H1 (cell line): ENCODE results near the gene NELL1. TPM values are rescaled to one million over a fixed set of nuclear protein-coding genes. Genes with fewer than 3 reads are reported as not detected.

Source experiments
- CTCF ChIA-PET: fragments of 300-600 bp; sonication (Branson Sonifier 250); formaldehyde crosslinking; loops from one replicate; lab custom pipeline; 2021; ENCODE audit not compliant: partially characterized antibody; lab: Charles Lee
- POLR2A ChIA-PET: fragments of 300-600 bp; sonication (Branson Sonifier 250); formaldehyde crosslinking; loops from one replicate; lab custom pipeline; 2021; ENCODE audit warnings: inconsistent platforms; ENCODE audit not compliant: partially characterized antibody; lab: Charles Lee
- DNase-seq, 2 experiments: peaks; one replicate each; pipeline versions ENCODE4 v3.0.0 to v3.0.0-alpha.2; 2010 to 2022; ENCODE audit warnings: low spot score in 2 of 2, low read depth in 1 of 2, mixed read lengths in 1 of 2
- FAIRE-seq: peaks from 2 replicates; lab custom pipeline; 2011; peaks lifted over from hg19 to GRCh38; lab: Jason Lieb, UNC
- H2AFZ ChIP-seq: 2 replicates; pipeline ENCODE4 v1.8.1; 2012; ENCODE audit warnings: low read length, inconsistent platforms
- H2AK5ac ChIP-seq: 2 replicates; pipeline ENCODE4 v1.6.1; 2013; ENCODE audit warnings: low read depth, low read length
- H2BK120ac ChIP-seq: replicated peaks from 2 replicates; pipeline ENCODE3; 2013; ENCODE audit warnings: low read depth, low read length, inconsistent platforms
- H2BK12ac ChIP-seq: 2 replicates; pipeline ENCODE4 v1.6.1; 2013; ENCODE audit warnings: low read depth, low read length
- H2BK15ac ChIP-seq: 2 replicates; pipeline ENCODE4 v1.6.1; 2013; ENCODE audit warnings: low read length
- H2BK20ac ChIP-seq: 2 replicates; pipeline ENCODE4 v1.6.1; 2013; ENCODE audit warnings: low read length
- H2BK5ac ChIP-seq: 2 replicates; pipeline ENCODE4 v1.6.1; 2013; ENCODE audit warnings: low read depth, low read length
- H3K14ac ChIP-seq: 2 replicates; pipeline ENCODE4 v1.6.1; 2013; ENCODE audit warnings: inconsistent platforms; ENCODE audit not compliant: insufficient read length
- H3K18ac ChIP-seq: 2 replicates; pipeline ENCODE4 v1.6.1; 2013; ENCODE audit warnings: low read length; ENCODE audit errors: extremely low read depth
- H3K23ac ChIP-seq: 2 replicates; pipeline ENCODE4 v1.6.1; 2013; ENCODE audit warnings: inconsistent platforms; ENCODE audit not compliant: insufficient read length
- H3K23me2 ChIP-seq: 2 replicates; pipeline ENCODE4 v1.6.1; 2013; ENCODE audit warnings: low read depth, low read length
- H3K27ac ChIP-seq: 2 replicates; pipeline ENCODE4 v1.6.1; 2011; ENCODE audit warnings: low read depth, low read length, inconsistent platforms
- H3K27me3 ChIP-seq, 4 experiments: replicated peaks in 1 of 4; 1 replicate in 1 of 4; 2 replicates in 3 of 4; pipeline versions ENCODE4 v1.6.1 to v1.8.1; 2011 to 2013; ENCODE audit warnings: low read length in 3 of 4, mild to moderate bottlenecking in 3 of 4, inconsistent platforms in 2 of 4, mixed read lengths in 2 of 4, moderate library complexity in 1 of 4; ENCODE audit not compliant: control insufficient read depth in 3 of 4, insufficient read depth in 3 of 4; ENCODE audit errors: extremely low read depth in 1 of 4
- H3K36me3 ChIP-seq, 4 experiments: 2 replicates each; pipeline versions ENCODE4 v1.6.1 to v1.8.1; 2011 to 2013; ENCODE audit warnings: mild to moderate bottlenecking in 4 of 4, low read length in 3 of 4, moderate library complexity in 2 of 4, control low read depth in 1 of 4, inconsistent platforms in 1 of 4; ENCODE audit not compliant: insufficient read depth in 4 of 4, control insufficient read depth in 2 of 4
- H3K4ac ChIP-seq: replicated peaks from 2 replicates; pipeline ENCODE3; 2013; ENCODE audit warnings: low read length, low read depth, mixed read lengths, inconsistent platforms; ENCODE audit not compliant: insufficient read length
- H3K4me1 ChIP-seq, 4 experiments: replicated peaks in 1 of 4; 1 replicate in 1 of 4; 2 replicates in 3 of 4; pipeline versions ENCODE4 v1.6.1 to v1.8.1; 2011 to 2013; ENCODE audit warnings: low read length in 3 of 4, inconsistent platforms in 2 of 4, mixed read lengths in 1 of 4; ENCODE audit not compliant: insufficient read depth in 4 of 4, control insufficient read depth in 3 of 4
- H3K4me2 ChIP-seq, 2 experiments: 2 replicates each; pipeline versions ENCODE4 v1.6.1 to v1.8.1; 2011 to 2013; ENCODE audit warnings: low read depth in 2 of 2, low read length in 2 of 2, control low read depth in 1 of 2, inconsistent platforms in 1 of 2, mild to moderate bottlenecking in 1 of 2; ENCODE audit not compliant: insufficient read depth in 1 of 2
- H3K4me3 ChIP-seq, 4 experiments: fragments of 200-600, 300-600 bp in 1 of 4; sonication (generic), shearing (Covaris generic), sonication (Bioruptor Twin) in 1 of 4; 2 replicates each; pipeline versions ENCODE4 v1.5.1 to v1.8.1; 2011 to 2016; ENCODE audit warnings: low read length in 4 of 4, low read depth in 3 of 4, control low read depth in 2 of 4, inconsistent platforms in 2 of 4, mild to moderate bottlenecking in 2 of 4, mixed read lengths in 1 of 4, moderate library complexity in 1 of 4; ENCODE audit not compliant: insufficient read depth in 2 of 4; ENCODE audit errors: extremely low read depth in 1 of 4
- H3K56ac ChIP-seq: replicated peaks from 2 replicates; pipeline ENCODE3; 2013; ENCODE audit warnings: low read depth, mild to moderate bottlenecking, mixed read lengths, low read length, inconsistent platforms; ENCODE audit not compliant: insufficient read length
- H3K79me1 ChIP-seq: 2 replicates; pipeline ENCODE4 v1.6.1; 2013; ENCODE audit warnings: low read depth, low read length, control low read depth
- H3K79me2 ChIP-seq, 2 experiments: 2 replicates each; pipeline versions ENCODE4 v1.6.1 to v1.8.1; 2012 to 2013; ENCODE audit warnings: low read length in 2 of 2, mild to moderate bottlenecking in 2 of 2, inconsistent platforms in 1 of 2; ENCODE audit not compliant: insufficient read depth in 2 of 2, control insufficient read depth in 1 of 2
- H3K9ac ChIP-seq, 4 experiments: replicated peaks in 1 of 4; 1 replicate in 1 of 4; 2 replicates in 3 of 4; pipeline versions ENCODE4 v1.6.1 to v1.8.1; 2011 to 2013; ENCODE audit warnings: low read depth in 3 of 4, low read length in 3 of 4, control low read depth in 2 of 4, mild to moderate bottlenecking in 2 of 4, moderate library complexity in 2 of 4, inconsistent platforms in 1 of 4; ENCODE audit errors: extremely low read depth in 1 of 4
- H3K9me3 ChIP-seq, 2 experiments: 2 replicates each; pipeline versions ENCODE4 v1.6.1 to v1.8.1; 2012 to 2013; ENCODE audit warnings: mild to moderate bottlenecking in 2 of 2, moderate library complexity in 2 of 2, control low read depth in 1 of 2, inconsistent platforms in 1 of 2, low read depth in 1 of 2, low read length in 1 of 2, mixed read lengths in 1 of 2; ENCODE audit not compliant: insufficient read depth in 2 of 2
- H4K20me1 ChIP-seq, 2 experiments: replicated peaks in 1 of 2; 2 replicates each; pipeline versions ENCODE3 to v1.8.1; 2011 to 2013; ENCODE audit warnings: inconsistent platforms in 2 of 2, low read length in 2 of 2, mild to moderate bottlenecking in 1 of 2; ENCODE audit not compliant: insufficient read depth in 2 of 2, control insufficient read depth in 1 of 2
- H4K5ac ChIP-seq: 2 replicates; pipeline ENCODE4 v1.6.1; 2013; ENCODE audit warnings: low read length, low read depth, mixed read lengths, inconsistent platforms; ENCODE audit not compliant: insufficient read length
- H4K8ac ChIP-seq: 2 replicates; pipeline ENCODE4 v1.8.0; 2013; ENCODE audit warnings: mild to moderate bottlenecking, moderate library complexity, low read length, inconsistent platforms; ENCODE audit not compliant: insufficient read depth; ENCODE audit errors: extremely low read depth
- H4K91ac ChIP-seq: replicated peaks from 2 replicates; pipeline ENCODE3; 2013; ENCODE audit warnings: low read length, mixed read lengths, inconsistent platforms; ENCODE audit not compliant: insufficient read length
- BCL11A ChIP-seq, 2 experiments: IDR thresholded peaks; one replicate each; pipeline ENCODE4 v1.6.1; 2011; ENCODE audit warnings: low read depth in 2 of 2, low read length in 2 of 2, mild to moderate bottlenecking in 2 of 2
- CHD2 ChIP-seq: IDR thresholded peaks from 2 replicates; pipeline ENCODE4 v1.6.1; 2012; ENCODE audit warnings: low read length, improper control_type of control experiment
- CTBP2 ChIP-seq: IDR thresholded peaks from 2 replicates; pipeline ENCODE4 v1.7.0; 2011; ENCODE audit warnings: borderline replicate concordance, mild to moderate bottlenecking, moderate library complexity, mixed read lengths, low read length; ENCODE audit not compliant: insufficient read depth, insufficient read length
- EGR1 ChIP-seq: IDR thresholded peaks from 2 replicates; pipeline ENCODE4 v1.6.1; 2011; ENCODE audit warnings: low read depth, low read length, borderline replicate concordance
- EP300 ChIP-seq, 2 experiments: IDR thresholded peaks; 1 replicate in 1 of 2; 2 replicates in 1 of 2; pipeline ENCODE4 v1.6.1; 2011 to 2012; ENCODE audit warnings: low read depth in 2 of 2, low read length in 2 of 2, mild to moderate bottlenecking in 2 of 2, borderline replicate concordance in 1 of 2, inconsistent platforms in 1 of 2, moderate library complexity in 1 of 2
- MAFK ChIP-seq: IDR thresholded peaks from 2 replicates; pipeline ENCODE4 v1.6.1; 2012; ENCODE audit warnings: low read depth, mild to moderate bottlenecking, improper control_type of control experiment, low read length
- MAX ChIP-seq: IDR thresholded peaks from 2 replicates; pipeline ENCODE4 v1.6.1; 2012; ENCODE audit warnings: inconsistent platforms
- WGBS, 2 experiments: shearing (Covaris generic) in 1 of 2; methylation state at CpG; one replicate each; pipeline versions ENCODE4 v1.1.6 to v1.1.7; 2013 to 2015; ENCODE audit warnings: low lambda C conversion rate in 2 of 2, mixed read lengths in 2 of 2, inconsistent platforms in 1 of 2, low coverage in 1 of 2, missing lambda C conversion rate in 1 of 2; ENCODE audit not compliant: insufficient replicate concordance in 2 of 2, insufficient coverage in 1 of 2, insufficient read length in 1 of 2; ENCODE audit errors: extremely low coverage in 1 of 2, missing lambda C conversion rate in 1 of 2; 5-methylcytosine and 5-hydroxymethylcytosine counted together
- polyA plus RNA-seq, 7 experiments: library from polyadenylated mRNA; depleted of rRNA in 3 of 7; stranded (reverse) in 5 of 7; unstranded in 2 of 7; fragments of >200 nt in 5 of 7; fragments of 200-250 nt in 2 of 7; gene quantifications; 1 replicate in 5 of 7; 2 replicates in 1 of 7; 4 replicates in 1 of 7; pipeline versions ENCODE4 v1.2.1 to v1.2.3, GENCODE V29; 2011 to 2013; ENCODE audit warnings: missing spikeins in 2 of 7, mixed read lengths in 2 of 7
- total RNA-seq: library from RNA; stranded (reverse); fragmentation: NEBNext Ultra II Directional; extraction: Animal tissue kit (Norgen Biotek cat#: 25700); gene quantifications from 2 replicates; pipeline ENCODE4 v1.2.1, GENCODE V29; 2021
- TF ChIP-seq, protein P1 (sequence below), 3 experiments: IDR thresholded peaks; 1 replicate in 2 of 3; 2 replicates in 1 of 3; pipeline versions ENCODE4 v1.5.1 to v1.6.1; 2011; ENCODE audit warnings: low read length in 3 of 3, mild to moderate bottlenecking in 3 of 3, inconsistent platforms in 2 of 3, low read depth in 1 of 3, moderate library complexity in 1 of 3; ENCODE audit not compliant: insufficient read depth in 1 of 3; ENCODE audit errors: control extremely low read depth in 1 of 3
- TF ChIP-seq, protein P2 (sequence below): IDR thresholded peaks from 2 replicates; pipeline ENCODE4 v1.6.1; 2012; ENCODE audit warnings: low read length, inconsistent platforms

NELL1 gene
- total and polyA plus RNA-seq, 2 of the 8 experiments (the other 6 are each of a cell fraction or from before 2014, with no cell fraction given): 0.21 TPM; not detected in 1

GRCh38 chr11:20865161-20865560, 195.8 kb downstream of the NELL1 start:
- FAIRE-seq (no peak), DNase-seq (no peak)
- Histone ChIP-seq H4K5ac (no peak overlapping the region), H3K56ac (no peak overlapping the region), H3K23ac (no peak overlapping the region), H3K79me2 (no peaks in the 10 kb centered on the region), H3K4ac (no peak overlapping the region), H3K4me3 (no peak overlapping the region), H3K18ac (no peak overlapping the region), H3K27ac (no peak overlapping the region), H3K79me1 (no peaks in the 10 kb centered on the region), H4K8ac (no peak overlapping the region), H2AK5ac (no peak overlapping the region), H4K20me1 (no peaks in the 10 kb centered on the region), H3K9ac (no peak overlapping the region), H3K23me2 (no peaks in the 10 kb centered on the region), H2BK15ac (no peak overlapping the region), H3K14ac (no peak overlapping the region), H2BK20ac (no peak overlapping the region), H2AFZ (no peak overlapping the region), H4K91ac (no peak overlapping the region), H3K4me1 (no peaks in the 10 kb centered on the region), H2BK120ac (no peak overlapping the region), H3K27me3 (no peaks in the 10 kb centered on the region), H3K4me2 (no peak overlapping the region), H2BK5ac (no peak overlapping the region), H2BK12ac (no peak overlapping the region), H3K9me3 (no peaks in the 10 kb centered on the region; a peak in 1 of 4 replicates), H3K36me3 (no peaks in the 10 kb centered on the region)
- POLR2A ChIA-PET: no interaction called here
- CTCF ChIA-PET: interaction anchor here (0.7 to 2.2 kb wide), 4 partner anchors 9 to 458 kb away, joined by 3 to 11 read pairs (median 3); no protein-coding TSS in a partner anchor
- 93% methylated on average over 4 of the region's 4 CpGs; no CpG with 5 or more reads in 1 of the 2 experiments for WGBS, 2 experiments
- TF ChIP-seq, protein P1, sequence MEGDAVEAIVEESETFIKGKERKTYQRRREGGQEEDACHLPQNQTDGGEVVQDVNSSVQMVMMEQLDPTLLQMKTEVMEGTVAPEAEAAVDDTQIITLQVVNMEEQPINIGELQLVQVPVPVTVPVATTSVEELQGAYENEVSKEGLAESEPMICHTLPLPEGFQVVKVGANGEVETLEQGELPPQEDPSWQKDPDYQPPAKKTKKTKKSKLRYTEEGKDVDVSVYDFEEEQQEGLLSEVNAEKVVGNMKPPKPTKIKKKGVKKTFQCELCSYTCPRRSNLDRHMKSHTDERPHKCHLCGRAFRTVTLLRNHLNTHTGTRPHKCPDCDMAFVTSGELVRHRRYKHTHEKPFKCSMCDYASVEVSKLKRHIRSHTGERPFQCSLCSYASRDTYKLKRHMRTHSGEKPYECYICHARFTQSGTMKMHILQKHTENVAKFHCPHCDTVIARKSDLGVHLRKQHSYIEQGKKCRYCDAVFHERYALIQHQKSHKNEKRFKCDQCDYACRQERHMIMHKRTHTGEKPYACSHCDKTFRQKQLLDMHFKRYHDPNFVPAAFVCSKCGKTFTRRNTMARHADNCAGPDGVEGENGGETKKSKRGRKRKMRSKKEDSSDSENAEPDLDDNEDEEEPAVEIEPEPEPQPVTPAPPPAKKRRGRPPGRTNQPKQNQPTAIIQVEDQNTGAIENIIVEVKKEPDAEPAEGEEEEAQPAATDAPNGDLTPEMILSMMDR (IDR thresholded peaks at IDR 0.05; ENCODE audit: control extremely low read depth in 1 of 3, insufficient read depth in 1 of 3, low read depth in 1 of 3, low read length in 3 of 3): no peak
- TF ChIP-seq CHD2 (no peak), EGR1 (no peak), BCL11A (IDR thresholded peaks at IDR 0.05; ENCODE audit: low read depth in 2 of 2, low read length in 2 of 2) (no peak), MAFK (no peak), MAX (no peak), EP300 (IDR thresholded peaks at IDR 0.05; ENCODE audit: borderline replicate concordance in 1 of 2, low read depth in 2 of 2, low read length in 2 of 2) (no peak), CTBP2 (no peak)
- TF ChIP-seq, protein P2, sequence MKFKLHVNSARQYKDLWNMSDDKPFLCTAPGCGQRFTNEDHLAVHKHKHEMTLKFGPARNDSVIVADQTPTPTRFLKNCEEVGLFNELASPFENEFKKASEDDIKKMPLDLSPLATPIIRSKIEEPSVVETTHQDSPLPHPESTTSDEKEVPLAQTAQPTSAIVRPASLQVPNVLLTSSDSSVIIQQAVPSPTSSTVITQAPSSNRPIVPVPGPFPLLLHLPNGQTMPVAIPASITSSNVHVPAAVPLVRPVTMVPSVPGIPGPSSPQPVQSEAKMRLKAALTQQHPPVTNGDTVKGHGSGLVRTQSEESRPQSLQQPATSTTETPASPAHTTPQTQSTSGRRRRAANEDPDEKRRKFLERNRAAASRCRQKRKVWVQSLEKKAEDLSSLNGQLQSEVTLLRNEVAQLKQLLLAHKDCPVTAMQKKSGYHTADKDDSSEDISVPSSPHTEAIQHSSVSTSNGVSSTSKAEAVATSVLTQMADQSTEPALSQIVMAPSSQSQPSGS: no peak
